Naive B cell (primary cell): ENCODE results near the gene ANKRD6. TPM values are rescaled to one million over a fixed set of nuclear protein-coding genes. Genes with fewer than 3 reads are reported as not detected.

ENCODE experiments used
- ATAC-seq, 2 donors: fragments of 150-1000 bp; cut with Tn5 transposase; 2 replicates each; pipeline ENCODE4 v1.10.0; 2021; ENCODE audit warnings: low read depth in 2 of 2, mild to moderate bottlenecking in 2 of 2, moderate library complexity in 2 of 2
- DNase-seq: peaks from one replicate; pipeline ENCODE4 v3.0.0; 2022
- H3K27ac Mint-ChIP-seq, 6 donors: one replicate each; pipeline ENCODE4 v1.8.0; 2020 to 2022; ENCODE audit warnings: mild to moderate bottlenecking in 6 of 6, mixed read lengths in 6 of 6, moderate library complexity in 5 of 6, inconsistent platforms in 2 of 6
- H3K27me3 Mint-ChIP-seq, 3 donors: one replicate each; pipeline ENCODE4 v1.8.0; 2021 to 2022; ENCODE audit warnings: mixed read lengths in 3 of 3, mild to moderate bottlenecking in 1 of 3
- H3K36me3 Mint-ChIP-seq, 2 donors: one replicate each; pipeline ENCODE4 v1.8.0; 2020 to 2022; ENCODE audit warnings: mixed read lengths in 2 of 2, inconsistent platforms in 1 of 2, mild to moderate bottlenecking in 1 of 2
- H3K4me1 Mint-ChIP-seq, 3 donors: one replicate each; pipeline ENCODE4 v1.8.0; 2020 to 2022; ENCODE audit warnings: mixed read lengths in 3 of 3, inconsistent platforms in 1 of 3, mild to moderate bottlenecking in 1 of 3, moderate library complexity in 1 of 3
- H3K4me3 Mint-ChIP-seq, 8 donors: one replicate each; pipeline ENCODE4 v1.8.0; 2020 to 2022; ENCODE audit warnings: mild to moderate bottlenecking in 8 of 8, mixed read lengths in 8 of 8, moderate library complexity in 8 of 8, inconsistent platforms in 2 of 8
- H3K9me3 Mint-ChIP-seq, 7 donors: one replicate each; pipeline ENCODE4 v1.8.0; 2020 to 2022; ENCODE audit warnings: mixed read lengths in 7 of 7, mild to moderate bottlenecking in 5 of 7, inconsistent platforms in 2 of 7, moderate library complexity in 1 of 7
- polyA plus RNA-seq, 6 donors: library from polyadenylated mRNA; unstranded; fragments of 300-500 nt; fragmentation: Illumina TruSeq; gene quantifications; one replicate each; pipeline ENCODE4 v1.2.3, GENCODE V29; 2021; ENCODE audit warnings: low read depth in 6 of 6

The ANKRD6 gene
- polyA plus RNA-seq, 6 donors from 2014 or later = 0.63 to 1.2 (median 1.1) TPM; not detected in 1

DNA sequence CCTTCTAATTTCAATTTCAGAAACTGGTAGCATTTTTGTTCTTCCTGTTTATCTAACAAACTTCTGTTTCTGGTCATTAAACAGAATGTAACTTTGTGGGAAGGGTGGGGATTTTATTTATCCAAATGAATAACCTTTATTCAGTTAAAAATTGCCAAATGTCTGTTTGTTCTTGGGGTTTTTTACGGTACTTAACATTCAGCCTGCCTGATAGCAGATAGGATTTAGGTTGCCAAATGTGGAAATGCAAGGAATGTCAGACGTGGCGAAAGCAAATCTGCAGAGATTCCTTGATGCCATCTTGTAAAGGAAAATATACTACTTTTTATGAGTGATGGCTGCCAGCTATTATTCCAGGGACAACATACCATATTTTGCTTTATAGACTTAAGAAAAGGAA is 109.9 kb downstream of the ANKRD6 start:
- DNase-seq (no peak), ATAC-seq (no peak)
- no peaks in the 10 kb centered on the region for H3K9me3 Mint-ChIP-seq
- peaks cover 0 to 10% (median 0%) of the 10 kb centered on the region in 3 donors for H3K27me3 Mint-ChIP-seq
- H3K4me3 Mint-ChIP-seq = no peak overlapping the region
- H3K4me1 Mint-ChIP-seq = no peaks in the 10 kb centered on the region
- H3K36me3 Mint-ChIP-seq = peaks cover 0 to 7% of the 10 kb centered on the region in 2 donors
- no peak overlapping the region for H3K27ac Mint-ChIP-seq

DNA sequence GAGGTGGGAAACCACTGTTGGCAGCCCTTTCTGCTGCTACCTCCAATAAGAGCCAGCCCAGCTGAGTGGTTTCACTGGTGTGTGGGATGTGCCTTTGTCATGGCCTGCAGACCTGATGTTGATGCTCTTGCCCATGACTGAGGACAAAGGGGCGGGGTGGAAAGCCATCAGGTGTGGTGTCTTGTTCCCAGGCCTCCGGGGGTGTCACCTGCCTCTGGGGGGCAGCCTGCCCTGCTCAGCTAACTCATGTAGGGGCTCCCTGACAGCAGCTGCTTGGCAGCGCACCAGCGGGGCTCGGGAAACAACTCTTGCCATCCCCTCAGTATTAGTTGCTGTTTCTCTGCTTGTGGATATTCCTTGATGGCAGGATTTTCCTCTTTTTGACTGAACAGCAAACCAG is 114.3 kb downstream of the ANKRD6 start:
- Mint-ChIP-seq H3K27ac (no peak overlapping the region), H3K4me3 (no peak overlapping the region), H3K27me3 (peaks cover 0 to 10% (median 0%) of the 10 kb centered on the region in 3 donors), H3K9me3 (peaks cover 0 to 2% (median 0%) of the 10 kb centered on the region in 7 donors), H3K4me1 (no peaks in the 10 kb centered on the region), H3K36me3 (peaks cover 0 to 7% of the 10 kb centered on the region in 2 donors)
- DNase-seq = no peak
- no peak for ATAC-seq

DNA sequence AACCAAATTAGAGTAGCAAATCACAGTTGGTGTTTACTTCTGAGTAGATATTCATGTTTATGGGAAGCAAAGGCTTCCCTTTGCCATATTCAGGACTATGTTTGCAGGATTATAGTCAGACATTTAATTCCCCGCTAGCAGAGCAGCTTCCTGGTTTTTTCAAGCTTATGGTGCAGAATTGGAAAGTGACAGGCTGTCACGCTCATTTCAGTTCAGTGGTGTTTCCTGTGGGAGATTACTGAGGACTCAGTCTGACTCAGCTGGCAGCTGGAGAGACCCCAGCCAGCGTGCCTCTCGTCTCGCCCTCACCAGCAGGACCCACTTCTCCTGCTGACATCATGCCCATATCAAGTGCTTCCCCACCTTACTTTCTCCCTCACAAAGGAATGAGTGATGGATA is 120.5 kb downstream of the ANKRD6 start:
- no peaks in the 10 kb centered on the region for H3K4me1 Mint-ChIP-seq
- no peak for ATAC-seq
- peaks cover 7 to 13% of the 10 kb centered on the region in 2 donors for H3K36me3 Mint-ChIP-seq
- peaks cover 4 to 12% (median 7%) of the 10 kb centered on the region in 7 donors for H3K9me3 Mint-ChIP-seq
- H3K27ac Mint-ChIP-seq = no peak overlapping the region
- no peak overlapping the region for H3K4me3 Mint-ChIP-seq
- peaks cover 10 to 19% (median 12%) of the 10 kb centered on the region in 3 donors for H3K27me3 Mint-ChIP-seq
- no peak for DNase-seq

DNA sequence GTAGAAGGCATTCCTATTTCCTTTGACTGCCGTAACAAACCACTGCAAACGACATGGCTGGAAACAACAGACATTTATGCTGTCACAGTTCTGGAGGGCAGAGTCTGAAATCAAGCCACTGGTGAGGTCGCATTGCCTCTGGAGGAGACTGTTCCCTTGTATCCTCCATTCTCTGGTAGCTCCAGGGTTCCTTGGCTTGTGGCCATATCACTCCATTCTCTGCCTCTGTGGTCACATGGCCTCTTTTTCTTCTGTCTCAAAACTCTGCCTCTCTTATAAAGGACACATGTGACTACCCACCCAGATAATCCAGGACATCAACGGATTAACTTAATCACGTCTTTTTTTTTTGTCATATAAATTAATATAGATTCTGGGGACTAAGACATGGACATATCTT is 121.2 kb downstream of the ANKRD6 start:
- no peaks in the 10 kb centered on the region for H3K4me1 Mint-ChIP-seq
- ATAC-seq (no peak), DNase-seq (no peak)
- peaks cover 4 to 12% (median 7%) of the 10 kb centered on the region in 7 donors for H3K9me3 Mint-ChIP-seq
- peaks cover 10 to 19% (median 12%) of the 10 kb centered on the region in 3 donors for H3K27me3 Mint-ChIP-seq
- no peak overlapping the region for H3K27ac Mint-ChIP-seq
- H3K4me3 Mint-ChIP-seq = no peak overlapping the region
- peaks cover 7 to 13% of the 10 kb centered on the region in 2 donors for H3K36me3 Mint-ChIP-seq

DNA sequence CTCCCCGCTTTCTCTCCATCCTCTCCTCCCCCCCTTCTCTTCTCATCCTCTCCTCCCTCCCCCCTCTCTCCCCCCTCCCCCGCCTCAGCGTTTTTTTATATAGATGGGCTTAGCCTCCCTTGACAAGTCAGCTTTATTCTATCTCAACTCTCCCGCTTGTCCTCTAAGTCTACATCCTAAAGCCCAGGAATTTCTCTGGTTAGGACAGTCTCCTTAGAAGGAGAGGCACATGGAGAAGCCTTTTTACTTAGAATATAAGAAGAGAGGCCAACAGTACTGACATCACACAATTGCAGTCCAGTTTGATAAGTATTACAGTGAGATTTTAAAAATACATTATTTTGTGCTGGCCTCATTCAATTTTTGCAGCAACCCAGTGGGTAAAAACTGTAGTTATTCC is 122.1 kb downstream of the ANKRD6 start:
- H3K9me3 Mint-ChIP-seq = peaks cover 4 to 12% (median 7%) of the 10 kb centered on the region in 7 donors
- H3K27me3 Mint-ChIP-seq = peaks cover 10 to 19% (median 12%) of the 10 kb centered on the region in 3 donors
- no peak for DNase-seq
- no peak overlapping the region for H3K27ac Mint-ChIP-seq
- H3K4me1 Mint-ChIP-seq = no peaks in the 10 kb centered on the region
- peaks cover 7 to 13% of the 10 kb centered on the region in 2 donors for H3K36me3 Mint-ChIP-seq
- H3K4me3 Mint-ChIP-seq = no peak overlapping the region
- no peak for ATAC-seq

DNA sequence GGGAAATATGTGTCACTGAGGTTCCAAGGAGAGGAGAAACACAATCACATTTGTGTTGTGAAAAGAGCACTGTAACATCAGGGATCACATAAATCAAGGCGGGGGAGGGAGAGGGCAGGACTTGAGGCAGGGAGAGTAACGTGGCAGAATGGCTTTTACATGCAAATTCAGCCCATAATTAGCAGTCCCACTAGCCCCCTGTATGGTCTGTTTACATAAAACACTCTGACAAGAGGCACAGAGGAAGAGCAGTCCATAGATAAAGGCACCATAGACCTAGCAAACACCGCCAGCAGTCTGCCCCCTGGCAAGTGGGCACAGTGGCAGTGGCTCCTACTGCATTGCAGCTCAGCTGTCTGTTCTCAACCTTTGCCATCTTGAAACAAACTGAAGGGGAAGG is 122.9 kb downstream of the ANKRD6 start:
- Mint-ChIP-seq H3K27me3 (peaks cover 10 to 19% (median 12%) of the 10 kb centered on the region in 3 donors), H3K4me1 (no peaks in the 10 kb centered on the region), H3K27ac (no peak overlapping the region), H3K9me3 (peaks cover 4 to 12% (median 7%) of the 10 kb centered on the region in 7 donors), H3K36me3 (peaks cover 7 to 13% of the 10 kb centered on the region in 2 donors), H3K4me3 (no peak overlapping the region)
- no peak for DNase-seq
- ATAC-seq = no peak

DNA sequence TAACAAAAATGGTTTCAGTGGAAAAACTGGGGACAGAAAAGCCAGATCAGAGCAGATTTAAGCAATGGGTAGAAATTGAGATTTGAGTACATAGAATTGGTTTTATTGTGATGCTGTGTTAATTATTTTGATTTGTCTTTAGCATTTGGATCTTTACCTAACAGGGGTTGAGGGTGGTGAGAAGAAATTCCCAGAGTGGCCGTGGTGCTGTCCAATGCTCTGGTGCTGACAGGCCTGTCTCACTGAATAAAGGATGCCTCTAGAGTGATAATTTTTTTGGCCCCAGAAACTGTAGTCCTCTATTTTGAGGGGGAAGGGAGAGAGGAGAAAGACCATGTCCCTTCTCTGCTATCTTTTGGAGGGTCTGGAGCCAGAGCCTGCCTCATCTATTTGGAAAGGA is 126.5 kb downstream of the ANKRD6 start:
- H3K27me3 Mint-ChIP-seq = peaks cover 10 to 12% (median 11%) of the 10 kb centered on the region in 3 donors

DNA sequence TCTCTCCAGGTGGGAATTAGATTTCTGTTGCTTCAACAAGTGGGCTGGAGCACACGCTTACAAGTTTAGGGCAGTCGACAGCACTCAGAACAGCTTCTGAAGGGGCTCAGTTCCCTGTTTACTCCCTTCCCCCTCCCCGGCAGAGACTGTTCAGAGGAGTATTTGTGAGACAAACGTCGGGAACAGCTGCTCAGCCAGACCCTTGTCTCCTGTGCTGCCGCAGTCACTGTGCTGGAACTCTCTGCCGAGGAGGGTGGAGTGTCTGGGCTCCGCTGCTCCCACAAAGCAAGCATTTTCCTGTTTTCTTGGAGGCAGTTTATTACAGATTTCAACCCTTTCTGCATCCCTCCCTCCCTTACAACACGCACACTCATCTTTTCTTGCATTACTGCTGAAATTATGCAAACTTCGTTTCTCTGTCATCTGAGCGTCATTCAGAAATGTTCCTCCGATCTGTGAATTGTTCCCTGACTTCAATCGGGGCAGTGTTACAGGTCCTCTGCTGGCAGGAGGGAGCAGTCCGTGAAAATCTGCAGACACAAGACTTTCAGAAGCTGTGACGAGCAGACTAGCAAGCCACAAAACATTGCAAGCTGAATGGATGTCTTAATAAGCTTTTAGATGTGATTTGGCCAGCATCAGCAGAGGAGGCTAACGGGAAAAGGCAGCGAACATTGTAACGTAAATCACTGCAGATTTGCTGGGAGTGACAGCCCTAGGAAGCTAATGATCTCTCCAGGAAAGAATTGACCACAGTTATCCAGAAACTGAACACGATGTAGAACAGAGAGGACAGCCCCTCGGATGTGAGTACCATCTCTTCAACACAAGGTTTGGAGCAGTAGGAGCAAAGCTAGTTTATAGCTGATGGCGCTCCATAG is 129.4 kb downstream of the ANKRD6 start:
- no peak overlapping the region for H3K4me3 Mint-ChIP-seq
- ATAC-seq (no peak), DNase-seq (no peak)
- peaks cover under 1 to 5% (median under 1%) of the 10 kb centered on the region in 7 donors for H3K9me3 Mint-ChIP-seq
- H3K4me1 Mint-ChIP-seq = no peaks in the 10 kb centered on the region
- H3K27ac Mint-ChIP-seq = peak overlapping the region in 1 of 6 donors; percentile 29
- H3K36me3 Mint-ChIP-seq = peaks cover 2 to 3% of the 10 kb centered on the region in 2 donors
- peaks cover 0 to 3% (median 3%) of the 10 kb centered on the region in 3 donors for H3K27me3 Mint-ChIP-seq

More for the DNA sequence above, 126.5 kb downstream of the ANKRD6 start:
- peaks cover 7 to 13% of the 10 kb centered on the region in 2 donors for H3K36me3 Mint-ChIP-seq
- no peak for ATAC-seq
- H3K27ac Mint-ChIP-seq = no peak overlapping the region
- peaks cover 4 to 12% (median 7%) of the 10 kb centered on the region in 7 donors for H3K9me3 Mint-ChIP-seq
- no peak overlapping the region for H3K4me3 Mint-ChIP-seq
- DNase-seq = no peak
- H3K4me1 Mint-ChIP-seq = no peaks in the 10 kb centered on the region

DNA sequence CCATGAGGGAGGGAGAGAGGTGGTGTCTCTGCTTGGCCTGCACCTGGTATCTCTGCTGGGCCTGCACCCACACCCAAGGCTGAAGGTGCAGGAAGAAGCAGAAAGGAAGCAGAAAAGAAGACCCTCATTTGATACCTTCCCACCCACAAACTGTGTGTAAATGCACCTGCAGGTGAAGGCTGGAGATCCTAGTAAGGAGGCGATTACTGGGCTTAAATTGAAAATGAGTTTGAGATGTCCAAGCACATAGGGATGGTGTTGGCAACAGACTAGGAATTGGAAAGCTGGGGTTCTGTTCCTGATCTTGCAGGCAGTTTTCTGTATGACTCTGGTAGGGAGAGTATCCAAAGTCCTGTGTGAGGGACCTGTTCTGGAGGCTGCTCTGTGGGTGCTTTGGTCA is 130.9 kb downstream of the ANKRD6 start:
- Mint-ChIP-seq H3K9me3 (no peaks in the 10 kb centered on the region), H3K27me3 (no peaks in the 10 kb centered on the region), H3K36me3 (no peaks in the 10 kb centered on the region), H3K27ac (peak overlapping the region in 1 of 6 donors; percentile 83), H3K4me3 (no peak overlapping the region), H3K4me1 (no peaks in the 10 kb centered on the region)
- ATAC-seq (no peak), DNase-seq (no peak)

DNA sequence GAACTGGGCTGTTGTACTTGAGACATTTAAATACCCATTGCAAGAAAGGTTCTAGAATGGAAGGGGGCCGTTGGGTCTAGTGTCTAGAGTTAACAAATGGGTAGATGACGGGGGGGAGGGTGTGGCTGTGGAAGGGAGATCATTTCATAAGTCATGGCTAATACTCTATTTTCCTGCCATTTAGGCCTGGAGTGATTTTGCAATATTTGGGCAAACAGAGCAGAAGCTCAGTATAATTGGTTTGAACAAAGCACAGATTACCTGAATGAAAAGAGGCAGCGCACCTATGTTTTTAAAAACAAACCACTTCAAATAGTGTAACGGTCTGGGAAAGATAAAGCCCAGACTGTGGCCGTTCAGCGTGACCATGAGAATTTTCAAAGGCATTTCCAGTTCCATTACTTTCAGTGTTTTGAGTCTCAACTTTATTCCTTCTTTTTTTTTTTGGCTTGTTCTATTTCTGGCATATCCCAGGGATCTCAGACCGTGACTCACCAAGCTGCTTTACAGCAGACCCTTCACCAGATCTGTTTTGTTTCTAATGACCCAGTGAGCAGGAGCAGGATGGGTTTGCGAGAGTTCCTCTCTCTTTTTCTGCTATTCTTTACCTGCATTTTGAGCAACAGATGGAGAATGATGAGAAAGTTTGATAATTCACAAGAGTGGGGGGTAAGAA is 131.9 kb downstream of the ANKRD6 start:
- Mint-ChIP-seq H3K36me3 (no peaks in the 10 kb centered on the region), H3K9me3 (no peaks in the 10 kb centered on the region), H3K27ac (peak overlapping the region in 1 of 6 donors; percentile 39), H3K4me1 (no peaks in the 10 kb centered on the region), H3K4me3 (no peak overlapping the region), H3K27me3 (no peaks in the 10 kb centered on the region)
- ATAC-seq (no peak), DNase-seq (no peak)

DNA sequence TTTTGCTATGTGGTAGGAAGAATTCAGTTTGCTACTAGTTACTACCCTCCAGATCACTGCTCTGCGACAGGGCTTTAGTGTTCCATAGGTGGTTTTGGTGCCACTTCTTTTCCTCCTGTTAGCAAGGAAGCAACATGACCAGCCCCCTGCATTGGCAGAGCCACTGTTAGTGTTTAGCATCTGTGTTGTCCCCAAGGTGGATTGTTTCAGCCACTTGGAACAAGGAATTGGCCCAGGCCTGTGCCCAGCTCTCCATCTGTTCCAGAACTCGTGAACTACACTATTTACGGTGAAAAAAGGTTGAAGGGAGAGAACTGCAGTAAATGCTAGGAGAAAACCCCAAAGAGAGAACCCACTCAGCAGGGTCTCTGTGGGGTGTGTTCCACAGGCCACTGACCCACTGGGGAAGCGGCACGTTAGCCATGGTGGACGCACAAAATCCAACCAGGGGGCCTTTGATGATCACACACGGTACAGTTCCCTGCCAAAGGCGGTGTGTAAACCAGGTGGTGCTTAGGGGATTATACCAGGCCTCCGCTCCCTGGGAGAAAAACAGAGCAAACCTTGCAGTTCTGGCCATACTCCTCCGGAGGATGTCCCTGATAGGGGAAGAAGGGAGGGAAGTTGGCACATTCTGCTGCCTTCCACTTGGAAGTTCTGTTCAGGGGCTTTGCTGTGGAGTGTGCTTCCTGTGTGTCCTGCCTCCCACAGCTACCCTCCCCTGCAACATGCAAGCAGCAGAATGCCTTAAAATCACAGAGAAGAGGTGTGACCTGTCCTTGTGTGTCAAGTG is 133.3 kb downstream of the ANKRD6 start:
- Mint-ChIP-seq H3K9me3 (no peaks in the 10 kb centered on the region), H3K4me1 (no peaks in the 10 kb centered on the region), H3K4me3 (no peak overlapping the region), H3K36me3 (no peaks in the 10 kb centered on the region), H3K27me3 (no peaks in the 10 kb centered on the region), H3K27ac (no peak overlapping the region)
- ATAC-seq (no peak), DNase-seq (no peak)

DNA sequence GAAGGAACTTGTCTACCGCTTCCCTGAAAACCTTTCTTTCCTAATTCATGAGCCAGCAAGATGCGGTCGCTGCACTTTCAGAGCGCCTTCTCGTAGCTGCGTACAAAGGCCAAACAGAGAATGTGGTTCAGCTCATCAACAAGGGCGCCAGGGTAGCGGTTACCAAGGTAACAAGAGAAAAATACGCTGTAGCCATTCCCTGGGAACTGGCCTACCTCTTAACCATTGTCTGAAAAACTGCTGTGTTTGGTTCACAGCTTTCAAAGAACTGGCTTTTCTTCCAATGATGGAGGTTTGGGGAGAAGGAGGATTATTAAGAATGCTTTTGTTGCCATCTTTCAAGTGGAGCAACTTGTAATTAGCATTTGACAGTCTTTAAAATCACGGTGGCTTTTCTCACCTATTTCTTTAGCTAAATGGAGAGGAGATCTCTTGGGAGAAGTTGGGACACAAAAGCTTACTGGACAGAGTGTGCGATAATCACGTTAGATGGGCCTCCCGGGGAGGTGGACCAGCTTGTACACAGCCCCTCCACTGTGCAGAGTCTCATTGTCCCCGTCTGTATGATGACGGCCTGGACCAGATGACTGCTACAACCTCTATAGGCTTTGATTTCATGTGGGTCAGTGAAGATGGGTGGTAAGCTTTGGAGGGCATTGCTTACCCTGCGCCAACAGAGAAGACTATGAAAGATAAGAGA is 134.1 kb downstream of the ANKRD6 start:
- Mint-ChIP-seq H3K4me1 (no peaks in the 10 kb centered on the region), H3K9me3 (peaks cover 0 to 1% (median 0%) of the 10 kb centered on the region in 7 donors), H3K4me3 (no peak overlapping the region), H3K27me3 (no peaks in the 10 kb centered on the region), H3K27ac (no peak overlapping the region), H3K36me3 (no peaks in the 10 kb centered on the region)
- no peak for ATAC-seq
- no peak for DNase-seq
